Breast epithelium (tissue), 3 donors: ENCODE results near the gene THSD7B.

ENCODE experiments used
- POLR2AphosphoS5 ChIP-seq, 3 donors: sonication (generic); formaldehyde crosslinking; IDR thresholded peaks; one replicate each; pipeline ENCODE4 v1.6.1; 2017; ENCODE audit warnings: antibody characterized with exemption in 3 of 3
- TF ChIP-seq, protein P1 (sequence below), 3 donors: fragments of 450-650 bp; IDR thresholded peaks; one replicate each; pipeline ENCODE4 v1.5.1; 2016 to 2017; ENCODE audit warnings: antibody characterized with exemption in 3 of 3, mild to moderate bottlenecking in 3 of 3, moderate library complexity in 3 of 3

GRCh38 chr2:137232076-137232475, 466.7 kb downstream of the THSD7B start:
- TF ChIP-seq, protein P1, sequence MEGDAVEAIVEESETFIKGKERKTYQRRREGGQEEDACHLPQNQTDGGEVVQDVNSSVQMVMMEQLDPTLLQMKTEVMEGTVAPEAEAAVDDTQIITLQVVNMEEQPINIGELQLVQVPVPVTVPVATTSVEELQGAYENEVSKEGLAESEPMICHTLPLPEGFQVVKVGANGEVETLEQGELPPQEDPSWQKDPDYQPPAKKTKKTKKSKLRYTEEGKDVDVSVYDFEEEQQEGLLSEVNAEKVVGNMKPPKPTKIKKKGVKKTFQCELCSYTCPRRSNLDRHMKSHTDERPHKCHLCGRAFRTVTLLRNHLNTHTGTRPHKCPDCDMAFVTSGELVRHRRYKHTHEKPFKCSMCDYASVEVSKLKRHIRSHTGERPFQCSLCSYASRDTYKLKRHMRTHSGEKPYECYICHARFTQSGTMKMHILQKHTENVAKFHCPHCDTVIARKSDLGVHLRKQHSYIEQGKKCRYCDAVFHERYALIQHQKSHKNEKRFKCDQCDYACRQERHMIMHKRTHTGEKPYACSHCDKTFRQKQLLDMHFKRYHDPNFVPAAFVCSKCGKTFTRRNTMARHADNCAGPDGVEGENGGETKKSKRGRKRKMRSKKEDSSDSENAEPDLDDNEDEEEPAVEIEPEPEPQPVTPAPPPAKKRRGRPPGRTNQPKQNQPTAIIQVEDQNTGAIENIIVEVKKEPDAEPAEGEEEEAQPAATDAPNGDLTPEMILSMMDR (IDR thresholded peaks at IDR 0.05), result no peak
- TF ChIP-seq POLR2AphosphoS5 (IDR thresholded peaks at IDR 0.05), result no peak
